Central memory CD4-positive, alpha-beta T cell (primary cell): ENCODE results near the gene CDK5R1.

ENCODE experiments used
- DNase-seq: peaks from one replicate; pipeline ENCODE4 v3.0.0; 2022

The CDK5R1 gene

DNA sequence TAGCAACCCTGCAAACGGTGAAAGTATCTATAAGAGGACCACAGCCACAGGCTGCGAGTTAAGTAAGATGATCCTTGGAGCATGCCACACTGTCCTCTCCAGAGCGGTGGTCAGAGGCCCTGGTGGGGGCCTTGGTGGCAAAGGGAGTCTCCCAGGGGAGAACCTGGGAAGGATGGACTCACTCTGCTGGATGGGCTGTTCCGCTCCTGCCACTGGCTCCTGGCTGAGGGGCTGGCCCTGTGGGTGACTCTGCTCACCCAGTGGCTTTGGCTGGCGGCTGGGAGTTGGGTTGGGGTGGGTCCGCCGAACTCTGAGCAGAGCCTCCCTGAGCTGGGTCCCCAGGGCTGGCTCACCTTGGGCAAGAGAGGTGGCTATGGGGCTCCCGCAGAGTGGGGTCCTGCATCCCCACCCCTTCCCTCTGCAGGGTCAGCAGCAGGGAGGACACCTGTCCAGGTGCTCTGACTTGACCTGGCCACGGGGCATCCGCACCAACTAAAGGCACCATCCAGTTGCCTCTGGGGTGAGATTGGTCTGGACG lies 7.3 kb downstream of the CDK5R1 start:
- no peak for DNase-seq

DNA sequence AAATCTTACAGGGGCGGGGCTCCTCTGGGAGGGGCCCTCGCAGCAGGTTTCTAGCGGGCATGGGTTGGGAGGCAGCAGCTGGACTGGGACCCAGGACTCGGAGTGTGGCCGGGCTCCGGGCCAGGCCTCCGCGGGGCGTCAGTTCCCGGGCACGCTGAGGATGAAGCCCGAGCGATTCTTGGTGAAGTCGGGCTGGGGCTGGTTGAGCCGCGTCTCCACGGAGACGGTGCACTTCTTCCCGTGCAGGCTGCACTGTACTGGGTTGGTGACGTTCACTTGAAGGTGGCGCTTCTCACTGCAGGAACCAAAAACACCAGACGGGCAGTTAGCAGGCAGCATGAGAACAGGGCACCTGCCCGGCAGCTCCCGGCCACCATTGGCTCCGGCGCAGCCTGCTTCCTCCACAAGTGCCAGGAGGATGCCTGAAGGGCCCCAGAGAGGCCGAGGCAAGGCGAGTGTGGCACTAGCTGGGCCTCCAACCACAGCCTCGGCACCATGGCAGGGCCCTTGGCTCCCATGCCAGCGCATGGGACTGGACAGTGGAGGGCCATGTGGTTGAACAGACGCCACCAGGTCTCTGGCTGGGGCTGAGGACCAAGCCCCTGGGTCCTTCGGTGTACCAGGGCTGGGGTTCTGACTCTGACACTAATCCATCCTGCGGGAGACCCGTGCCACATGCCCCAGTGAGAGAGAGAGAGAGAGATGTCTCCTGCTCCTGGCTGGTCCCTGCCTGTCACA lies 8.0 kb downstream of the CDK5R1 start:
- no peak for DNase-seq

DNA sequence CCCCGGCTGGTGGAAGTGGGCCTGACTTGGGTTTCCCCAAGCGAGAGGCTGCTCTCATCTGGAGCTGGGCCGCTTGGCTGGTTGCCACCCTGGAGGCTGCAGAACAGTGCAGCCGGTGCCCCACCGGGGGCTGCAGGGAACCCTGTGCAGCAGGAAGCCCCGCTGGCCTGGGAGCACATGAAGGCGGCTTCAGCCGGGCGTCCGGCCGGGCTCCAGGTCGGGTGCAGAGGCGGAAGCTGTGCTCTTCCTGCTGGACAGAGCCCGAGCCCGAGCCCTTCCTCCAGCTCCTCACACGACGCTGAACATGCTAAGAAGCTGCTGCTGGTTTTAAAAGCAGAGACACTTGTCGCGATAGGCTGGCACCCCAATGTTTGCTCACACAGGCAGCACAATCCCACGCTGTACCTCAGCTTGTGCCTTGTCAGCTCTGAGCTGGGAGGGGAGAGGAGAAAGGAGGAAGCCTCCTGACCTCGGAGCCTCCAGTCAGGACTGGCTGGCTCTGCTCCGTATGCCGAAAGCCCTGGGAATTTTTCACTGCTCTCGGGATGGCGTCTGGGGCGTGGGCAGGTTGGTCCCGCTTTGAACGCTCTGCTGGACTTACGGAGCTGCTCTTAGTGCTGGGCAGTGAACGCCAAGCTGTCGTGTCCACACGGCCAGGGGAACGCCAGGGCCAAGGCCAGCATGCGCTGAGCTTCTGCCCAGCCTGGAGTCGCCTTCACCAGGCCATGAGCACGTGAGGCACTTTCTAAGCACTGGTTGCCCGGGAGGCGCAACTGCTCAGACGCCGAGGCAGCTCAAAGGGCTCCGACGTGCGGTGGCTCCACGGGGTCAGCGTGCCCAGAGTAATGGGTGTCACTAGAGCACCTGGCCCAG lies 8.8 kb downstream of the CDK5R1 start:
- DNase-seq = no peak

DNA sequence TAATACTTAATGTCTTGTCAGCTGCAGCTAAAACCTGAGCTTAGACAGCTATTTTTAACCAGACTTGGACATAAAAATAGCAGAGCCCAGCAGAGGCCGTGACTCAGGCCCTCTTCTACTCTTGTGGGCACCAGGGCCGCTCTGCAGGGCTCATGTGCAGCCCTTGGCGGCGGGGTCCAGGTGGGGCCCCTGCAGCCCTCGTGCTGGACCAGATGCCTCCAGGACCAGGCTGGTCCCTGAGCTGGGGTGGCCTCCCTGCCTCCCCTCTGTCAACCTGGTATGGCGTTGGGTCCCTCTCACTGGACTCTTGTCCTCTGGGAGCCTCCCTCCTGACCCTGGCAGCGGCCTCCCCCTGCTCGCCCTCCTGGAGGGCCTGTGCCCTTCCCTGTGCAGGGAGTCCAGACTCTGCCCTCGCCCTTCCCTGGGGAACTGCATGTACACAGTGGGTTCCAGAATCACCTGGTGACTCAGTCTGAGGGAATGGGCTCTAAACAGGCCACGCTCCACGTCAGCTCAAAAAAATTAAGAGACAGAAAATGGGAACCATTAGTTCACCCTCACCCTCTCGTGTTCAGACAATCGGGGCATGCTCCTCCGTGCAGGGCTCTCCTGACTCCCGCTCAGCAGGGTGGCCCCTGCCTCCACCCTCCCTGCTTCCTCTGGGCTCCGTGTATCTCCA lies 9.7 kb downstream of the CDK5R1 start:
- DNase-seq = no peak

DNA sequence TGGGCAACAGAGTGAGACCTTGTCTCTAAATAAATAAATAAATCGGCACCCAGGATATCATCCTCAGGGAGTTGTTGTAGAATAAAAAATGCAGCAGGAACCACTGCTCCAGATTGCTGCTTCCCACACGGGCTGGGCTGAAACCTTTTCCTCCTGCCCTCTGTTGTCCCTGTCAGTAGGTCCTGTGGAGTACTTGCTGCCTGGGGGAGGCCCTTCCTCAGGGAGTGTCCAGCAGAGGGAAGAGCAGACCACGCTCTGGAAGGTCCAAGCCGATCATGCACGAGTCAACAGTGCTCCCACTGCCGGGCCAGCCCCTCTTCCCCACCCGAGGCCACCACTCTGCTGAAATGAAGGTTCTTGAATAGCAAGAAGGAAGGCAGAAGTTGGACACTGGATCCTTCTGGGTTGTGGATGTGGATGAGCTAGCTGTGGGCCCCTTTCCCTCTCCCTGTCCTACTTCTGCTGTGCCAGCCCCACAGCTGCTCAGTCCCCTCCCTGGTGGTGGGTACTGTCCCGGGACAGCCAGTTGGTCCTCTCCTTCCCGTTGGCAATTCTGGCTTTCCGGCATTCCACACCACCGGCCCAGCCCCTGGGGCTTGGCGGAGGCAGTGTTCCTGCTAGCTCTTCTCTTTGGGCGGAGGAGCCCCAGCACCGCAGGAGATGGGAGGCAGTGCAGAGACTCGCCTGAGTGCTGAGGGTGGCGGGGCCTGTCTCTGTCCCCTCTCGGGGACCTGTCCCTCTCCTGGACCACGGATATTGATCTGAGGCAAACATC lies 10.8 kb downstream of the CDK5R1 start:
- no peak for DNase-seq

DNA sequence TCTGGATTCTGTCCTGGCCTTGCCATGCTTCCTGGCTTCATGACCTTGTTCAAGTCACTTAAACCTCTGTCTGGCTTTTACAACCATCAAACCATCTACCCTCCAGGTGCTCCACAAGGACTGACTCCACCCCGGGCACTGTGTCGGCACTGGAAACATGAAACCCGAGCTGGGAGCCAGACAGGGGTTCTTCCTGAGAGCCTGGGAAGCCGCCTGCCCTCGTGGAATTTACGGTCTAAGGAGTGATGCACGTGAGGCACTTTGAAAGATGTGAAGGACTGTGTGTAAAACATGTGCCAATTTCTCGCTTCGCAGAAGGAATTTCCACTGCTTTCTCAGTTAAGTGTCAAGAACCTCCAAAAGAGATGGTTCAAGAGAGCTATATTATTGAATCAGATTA lies 11.6 kb downstream of the CDK5R1 start:
- DNase-seq = no peak

DNA sequence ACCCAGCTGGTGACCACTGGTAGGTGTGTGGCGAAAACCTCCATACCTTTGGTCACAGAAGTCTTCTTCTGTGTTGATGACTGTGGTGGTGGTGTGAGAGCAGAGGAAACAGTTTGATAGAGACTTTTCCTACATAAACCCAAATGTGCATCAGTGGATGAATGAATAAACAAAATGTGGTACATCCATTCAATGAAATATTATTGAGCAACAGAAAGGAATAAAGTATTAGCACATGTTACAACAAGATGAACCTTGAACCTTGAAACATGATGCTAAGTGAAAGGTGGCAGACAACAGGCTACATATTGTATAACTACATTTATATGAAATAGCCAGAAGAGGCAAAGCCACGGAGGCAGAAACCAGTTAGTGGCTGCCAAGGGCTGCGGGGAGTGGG lies 15.2 kb downstream of the CDK5R1 start:
- no peak for DNase-seq

DNA sequence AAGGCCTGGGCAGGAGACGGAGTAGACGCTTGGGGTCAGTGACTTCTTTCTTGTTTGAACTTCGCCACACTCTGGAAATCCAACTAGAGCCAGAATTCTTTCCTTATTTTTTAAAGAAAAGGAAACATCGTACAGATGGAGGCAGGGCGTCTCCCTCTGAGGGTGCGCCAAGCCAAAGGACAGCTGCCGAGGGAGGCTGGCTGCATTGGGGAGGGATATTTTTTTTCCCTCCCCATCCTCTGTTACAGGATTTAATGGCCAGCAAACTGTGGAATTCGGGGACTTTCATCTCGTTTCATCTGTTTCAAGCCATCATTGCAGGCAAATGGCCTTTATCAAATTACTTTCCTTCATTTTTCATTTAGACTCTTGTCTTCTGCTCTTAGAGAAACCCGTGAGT lies 15.9 kb downstream of the CDK5R1 start:
- no peak for DNase-seq

DNA sequence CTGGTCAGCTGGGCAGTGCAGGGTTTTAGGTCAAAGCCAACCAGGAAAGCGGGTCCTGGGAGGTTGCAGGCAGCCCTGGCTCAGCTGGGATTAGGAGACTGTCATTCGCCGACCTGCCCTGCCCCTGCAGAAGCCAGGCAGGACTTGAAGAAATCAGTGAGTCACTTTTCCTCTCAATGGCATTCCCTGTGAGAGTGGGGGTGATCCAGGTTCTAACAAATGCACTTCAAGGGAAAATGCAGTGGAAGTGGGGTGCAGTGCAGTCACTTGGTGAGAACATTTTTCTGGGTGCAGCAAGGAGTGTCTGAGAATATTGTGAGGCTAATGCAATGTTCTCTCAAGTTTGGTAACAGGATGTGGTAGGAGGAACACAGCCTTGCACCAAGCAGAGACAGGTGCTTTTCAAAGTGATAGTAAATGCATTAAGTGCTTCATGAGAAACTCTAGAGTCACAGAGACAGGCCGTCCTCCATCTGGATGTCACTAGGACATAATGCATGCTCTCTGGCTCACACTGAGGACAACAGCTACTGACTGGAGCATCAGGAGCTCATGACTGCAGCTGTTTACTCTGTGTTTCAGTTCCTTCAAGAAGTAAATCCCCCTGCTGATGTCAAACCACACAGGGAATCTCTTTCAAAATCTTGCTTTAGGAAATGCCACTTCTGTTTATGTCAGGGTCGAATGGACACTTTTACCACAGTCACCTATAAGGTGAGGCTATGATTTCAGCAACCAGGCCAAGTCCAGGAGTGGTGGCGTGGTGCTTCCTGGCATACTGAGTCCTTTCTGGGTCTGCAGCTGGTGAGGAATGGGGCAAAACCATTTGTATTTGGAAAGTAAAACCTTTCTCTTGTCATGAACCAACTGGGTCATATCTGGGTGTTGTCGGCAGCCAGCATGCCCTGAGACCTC lies 16.7 kb downstream of the CDK5R1 start:
- DNase-seq = peak; percentile 66

DNA sequence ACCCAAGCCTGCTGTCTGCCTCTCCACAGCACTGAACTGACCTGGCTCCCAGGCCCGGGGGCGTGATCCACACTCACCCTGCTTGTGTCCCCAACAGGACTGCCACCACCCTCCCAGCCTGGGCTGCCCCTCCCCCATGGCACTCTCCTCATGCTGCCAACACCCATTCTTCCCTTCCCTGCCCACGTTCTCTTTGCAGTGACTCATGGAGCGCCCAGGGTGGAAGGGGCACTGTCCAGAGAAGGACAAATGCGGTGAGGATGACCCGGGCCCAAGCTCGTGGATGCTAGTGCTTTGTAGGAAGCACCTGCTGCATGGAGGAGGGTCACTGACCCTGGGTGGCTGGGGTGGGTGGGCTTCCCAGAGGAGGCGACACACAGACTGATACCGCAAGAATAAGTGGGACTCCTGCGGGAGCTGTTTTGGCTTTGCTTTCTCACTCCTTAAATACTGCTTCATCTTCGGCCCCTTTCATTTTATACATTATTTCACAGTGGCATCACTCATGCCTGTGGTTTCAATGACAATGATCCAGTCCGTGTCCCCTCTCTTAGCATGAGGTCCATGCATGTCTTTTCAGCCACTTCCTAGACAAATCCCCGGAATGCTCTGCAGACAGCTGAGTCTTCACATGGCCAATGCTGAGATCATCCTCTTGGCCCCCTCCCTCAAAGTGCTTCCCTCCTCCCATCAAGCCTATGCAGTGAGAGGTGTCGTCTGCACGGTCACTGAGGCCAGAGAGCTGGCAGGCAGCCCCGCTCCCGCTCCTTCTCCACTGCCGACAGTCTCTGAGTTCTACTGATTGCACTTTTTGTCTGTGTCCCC lies 17.6 kb downstream of the CDK5R1 start:
- DNase-seq = no peak

DNA sequence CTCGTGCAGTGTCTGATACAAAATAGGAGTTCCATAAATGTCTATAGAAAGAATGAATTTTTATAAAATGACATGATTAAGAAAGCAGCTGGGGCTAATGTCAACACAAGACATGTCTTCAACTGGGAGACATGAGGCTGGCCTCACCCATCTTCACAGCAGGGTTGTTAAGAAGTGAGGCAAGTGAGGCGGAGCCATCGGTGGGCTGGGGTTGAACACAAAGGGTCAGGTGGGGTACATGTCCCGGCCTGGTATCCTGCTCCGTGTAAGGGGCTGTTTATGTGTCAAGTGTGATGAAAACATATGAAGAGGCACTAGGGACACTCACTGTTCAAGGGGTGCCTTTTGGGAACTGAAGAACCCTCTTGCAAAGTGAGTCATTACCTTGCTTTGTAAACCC lies 22.1 kb downstream of the CDK5R1 start:
- no peak for DNase-seq

DNA sequence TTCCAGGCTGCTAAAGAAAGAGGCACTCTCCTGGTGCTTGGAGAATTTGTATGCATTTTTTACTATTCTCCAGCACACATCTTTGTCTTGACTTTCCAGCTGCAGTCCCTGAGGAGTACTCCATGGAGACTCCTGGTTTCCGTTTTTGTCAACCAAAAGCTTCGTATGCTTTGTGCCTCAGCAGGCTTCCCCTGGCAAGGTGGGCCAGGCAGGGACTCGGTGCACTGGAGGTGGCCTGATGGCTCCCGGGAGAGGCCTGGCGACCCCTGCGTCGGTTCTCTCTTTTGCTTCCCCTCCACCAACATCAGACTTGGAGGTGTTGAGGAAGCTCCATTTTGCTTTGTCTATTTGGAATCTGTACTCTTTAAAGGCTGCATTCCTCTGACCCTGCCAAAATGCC lies 23.7 kb downstream of the CDK5R1 start:
- no peak for DNase-seq

DNA sequence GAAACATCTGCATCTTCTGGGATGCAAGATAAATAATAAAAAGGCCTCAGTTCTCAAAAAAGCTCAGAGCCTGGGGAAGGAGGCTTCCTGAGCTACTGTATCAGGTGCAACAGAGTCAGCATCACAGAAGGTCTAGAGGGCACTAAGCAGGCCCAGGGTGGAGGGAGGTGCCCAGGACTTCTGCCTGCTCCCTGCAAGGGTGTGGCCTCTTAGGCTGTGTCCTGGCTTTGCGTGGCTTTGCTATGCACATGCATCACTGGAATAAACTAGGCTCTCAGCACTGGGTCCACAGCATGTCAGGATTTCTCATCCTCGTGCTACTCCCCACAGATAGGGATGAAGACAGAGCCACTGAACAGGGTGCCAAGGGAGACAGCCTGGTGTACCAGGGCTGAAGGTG lies 25.5 kb downstream of the CDK5R1 start:
- no peak for DNase-seq

DNA sequence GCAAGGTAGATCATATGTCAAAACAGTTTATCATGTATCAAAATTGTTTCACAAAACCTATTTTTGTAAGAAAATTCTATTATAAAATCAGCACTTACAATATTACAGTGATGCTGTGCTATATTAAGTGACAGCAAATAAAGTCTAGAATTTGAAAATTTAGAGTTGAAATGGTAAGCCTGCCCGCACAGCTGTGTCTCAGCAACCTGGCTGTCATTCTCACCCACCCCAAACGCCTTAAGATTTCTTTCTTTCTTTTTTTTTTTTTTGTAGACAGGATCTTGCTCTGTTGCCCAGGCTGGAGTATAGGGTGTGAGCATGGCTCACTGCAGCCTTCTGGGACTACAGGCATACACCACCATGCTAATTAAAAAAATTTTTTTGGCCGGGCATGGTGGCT lies 26.8 kb downstream of the CDK5R1 start:
- DNase-seq = no peak

DNA sequence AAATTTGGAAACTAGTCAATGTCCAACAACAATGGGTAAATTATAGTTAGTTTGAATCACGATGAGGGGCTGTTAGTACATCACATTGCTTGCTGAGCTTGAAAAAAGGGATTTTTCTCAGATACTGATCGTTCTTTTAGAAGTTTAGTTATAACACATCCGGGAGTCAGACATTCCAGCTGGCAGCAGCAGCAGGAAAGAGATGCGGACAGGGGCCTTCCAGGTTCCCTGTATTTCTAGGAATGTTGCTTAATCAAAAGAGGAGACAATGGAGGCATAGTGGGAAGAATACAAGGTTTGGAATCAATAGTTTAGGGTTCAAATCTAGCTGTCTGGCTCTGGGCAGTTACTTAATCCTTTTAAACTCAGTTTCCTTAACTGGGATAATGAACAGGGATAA lies 27.8 kb downstream of the CDK5R1 start:
- no peak for DNase-seq

DNA sequence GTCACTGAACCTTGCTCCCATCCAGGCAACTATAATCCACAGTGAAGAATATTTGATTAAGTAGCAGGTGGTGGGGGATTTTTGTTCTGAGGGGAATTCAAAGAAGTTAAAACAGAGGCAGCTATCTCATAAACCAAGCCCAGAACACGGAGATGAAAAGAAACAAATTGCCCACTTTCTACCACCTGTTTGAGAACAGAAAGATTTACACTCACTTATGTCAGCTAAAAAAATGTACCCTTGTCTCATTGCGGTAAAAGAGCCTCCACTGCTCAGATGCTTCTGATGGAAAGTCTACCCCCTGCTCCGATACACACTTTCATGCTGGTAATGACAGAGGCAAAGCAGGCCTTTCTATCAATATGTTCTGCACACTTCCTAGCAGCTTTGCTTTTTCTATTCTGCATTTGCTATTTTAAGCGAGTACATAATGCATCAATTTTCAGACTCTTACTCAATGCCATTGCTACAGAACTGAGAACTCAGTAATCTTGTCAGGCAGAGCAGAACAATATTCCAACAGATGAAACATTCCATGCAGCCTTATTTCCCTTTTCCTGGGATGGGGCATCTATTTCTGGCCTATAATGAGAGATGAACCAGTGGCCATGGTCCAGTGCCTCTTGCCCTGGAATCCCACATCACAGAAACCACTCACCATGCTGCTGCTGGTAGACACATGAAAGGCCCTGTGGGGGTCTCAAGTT lies 29.0 kb downstream of the CDK5R1 start:
- DNase-seq = no peak

DNA sequence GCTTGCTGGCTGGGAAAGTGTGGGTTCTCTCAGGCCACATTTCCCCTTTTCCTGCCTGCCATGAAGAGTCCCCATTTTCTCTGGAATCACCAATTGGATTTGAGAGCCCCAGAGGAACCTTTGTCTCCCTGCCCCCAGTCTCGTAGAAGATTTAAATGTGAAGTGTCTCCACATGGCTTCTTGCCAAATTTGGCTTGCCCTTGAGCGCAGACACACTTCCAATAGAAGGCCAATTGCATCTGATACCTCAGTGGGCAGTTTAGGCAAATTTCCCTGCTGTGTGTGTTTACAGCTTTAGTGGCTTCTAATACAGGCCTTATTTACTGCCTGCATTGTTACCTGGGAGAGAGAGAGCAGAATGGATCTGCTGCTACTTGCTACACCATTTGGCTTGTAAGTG lies 29.7 kb downstream of the CDK5R1 start:
- no peak for DNase-seq

DNA sequence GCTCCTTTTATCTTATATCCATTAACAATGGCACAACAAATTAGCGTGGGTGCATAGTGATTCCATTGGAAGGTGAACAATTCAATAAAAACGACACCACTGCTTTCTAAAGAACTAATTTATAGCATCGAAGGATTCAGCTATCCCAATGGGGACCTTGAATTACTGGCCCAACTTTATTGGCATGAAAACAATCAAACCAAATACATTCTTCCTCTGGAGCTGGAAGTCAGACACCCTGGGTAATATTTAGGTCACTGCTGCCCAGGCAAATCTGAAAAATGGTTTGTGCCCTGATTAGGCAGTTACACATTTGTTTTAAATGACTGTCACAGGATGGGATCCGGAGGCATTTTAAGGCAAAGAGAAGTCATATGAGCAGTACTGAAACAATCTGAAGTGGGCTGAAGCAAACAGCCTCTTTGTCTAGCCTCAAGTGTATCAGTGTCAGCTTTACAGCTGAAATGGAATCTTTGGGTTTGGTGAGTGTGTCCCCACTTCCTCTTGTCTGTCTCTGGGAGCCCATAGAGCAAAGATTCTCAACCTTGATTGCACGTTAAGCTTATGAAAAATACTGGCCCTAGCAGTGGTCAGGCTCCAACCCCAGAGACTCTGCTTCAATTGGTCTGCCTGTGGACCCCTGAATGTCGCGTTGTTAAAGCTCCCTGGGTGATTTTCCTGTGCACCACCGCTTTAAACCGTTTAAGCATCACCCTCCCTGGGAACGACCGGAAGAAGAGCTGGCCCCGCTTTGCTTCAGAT lies 30.3 kb downstream of the CDK5R1 start:
- DNase-seq = no peak

DNA sequence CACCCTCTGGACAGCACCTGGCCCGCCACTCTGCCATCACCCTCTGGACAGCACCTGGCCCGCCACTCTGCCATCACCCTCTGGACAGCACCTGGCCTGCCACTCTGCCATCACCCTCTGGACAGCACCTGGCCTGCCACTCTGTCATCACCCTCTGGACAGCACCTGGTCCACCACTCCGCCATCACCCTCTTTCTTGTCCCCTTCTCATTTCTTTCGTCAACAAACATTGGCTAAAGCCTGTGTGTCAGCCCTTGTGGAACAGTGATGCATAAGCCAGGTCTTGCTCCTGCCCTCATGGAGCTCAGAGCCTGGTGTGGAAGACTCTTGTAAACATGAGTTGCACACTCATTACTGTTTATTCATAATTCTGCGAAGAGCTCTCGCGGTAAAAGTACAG lies 31.2 kb downstream of the CDK5R1 start:
- no peak for DNase-seq
